Endothelial cell of umbilical vein (primary cell): ENCODE results near the gene SLC13A5. TPM values are rescaled to one million over a fixed set of nuclear protein-coding genes. Genes with fewer than 3 reads are reported as not detected.

Experiments
- BruUV-seq: library from RNA; stranded (reverse); fragments of 400-500 nt; replicated peaks from 2 replicates; lab custom pipeline; 2021; lab: Mats Ljungman, UMichigan
- CTCF ChIA-PET: fragments of 300-600, 350-600 bp; sonication (Branson Sonifier 250); formaldehyde crosslinking; loops from one replicate; lab custom pipeline; 2021; ENCODE audit warnings: antibody characterized with exemption, inconsistent platforms; lab: Charles Lee
- POLR2A ChIA-PET: fragments of 300-600, 350-600 bp; sonication (Branson Sonifier 250); formaldehyde crosslinking; loops from one replicate; lab custom pipeline; 2021; ENCODE audit warnings: antibody characterized with exemption, inconsistent platforms; lab: Charles Lee
- DNase-seq: peaks from one replicate; pipeline ENCODE4 v3.0.0-alpha.2; 2011; ENCODE audit warnings: low read depth, low spot score
- FAIRE-seq: peaks from 2 replicates; lab custom pipeline; 2011; peaks lifted over from hg19 to GRCh38; lab: Jason Lieb, UNC
- H2AFZ ChIP-seq: 2 replicates; pipeline ENCODE4 v1.6.0; 2012; ENCODE audit warnings: low read depth, low read length, control low read depth, inconsistent platforms
- H3K27ac ChIP-seq: 2 replicates; pipeline ENCODE4 v1.5.1; 2011; ENCODE audit warnings: low read depth, mild to moderate bottlenecking, control low read depth, low read length, moderate library complexity; ENCODE audit not compliant: insufficient read depth
- H3K27me3 ChIP-seq, 2 experiments: 2 replicates each; pipeline versions ENCODE4 v1.6.0 to v1.6.1; 2011; ENCODE audit warnings: low read length in 2 of 2, mixed read lengths in 1 of 2; ENCODE audit not compliant: control insufficient read depth in 2 of 2, insufficient read depth in 2 of 2
- H3K36me3 ChIP-seq, 2 experiments: 2 replicates in 1 of 2; 3 replicates in 1 of 2; pipeline ENCODE4 v1.5.1; 2011; ENCODE audit warnings: low read length in 2 of 2, mild to moderate bottlenecking in 1 of 2, moderate library complexity in 1 of 2; ENCODE audit not compliant: control insufficient read depth in 2 of 2, insufficient read depth in 2 of 2; ENCODE audit errors: extremely low read depth in 1 of 2
- H3K4me1 ChIP-seq: 3 replicates; pipeline ENCODE4 v1.5.1; 2011; ENCODE audit warnings: mild to moderate bottlenecking, low read length; ENCODE audit not compliant: control insufficient read depth, insufficient read depth; ENCODE audit errors: extremely low read depth
- H3K4me2 ChIP-seq: 2 replicates; pipeline ENCODE4 v1.6.1; 2011; ENCODE audit warnings: low read length, control low read depth, mixed read lengths; ENCODE audit not compliant: insufficient read depth
- H3K4me3 ChIP-seq, 3 experiments: fragments of 200-600 bp in 1 of 3; sonication (generic), shearing (Covaris generic) in 1 of 3; replicated peaks in 1 of 3; 2 replicates each; pipeline ENCODE4 v1.5.1; 2011 to 2016; ENCODE audit warnings: control low read depth in 3 of 3, low read length in 3 of 3, mild to moderate bottlenecking in 2 of 3, inconsistent platforms in 1 of 3, low read depth in 1 of 3, moderate library complexity in 1 of 3; ENCODE audit not compliant: insufficient read depth in 1 of 3
- H3K79me2 ChIP-seq: 2 replicates; pipeline ENCODE4 v1.6.0; 2012; ENCODE audit warnings: low read length, inconsistent platforms; ENCODE audit not compliant: control insufficient read depth, insufficient read depth
- H3K9ac ChIP-seq: replicated peaks from 2 replicates; pipeline ENCODE3; 2011; ENCODE audit warnings: low read length, control low read depth; ENCODE audit not compliant: insufficient read depth; ENCODE audit errors: extremely low read depth
- H3K9me1 ChIP-seq: replicated peaks from 3 replicates; pipeline ENCODE4 v1.6.0; 2011; ENCODE audit warnings: mild to moderate bottlenecking, low read length; ENCODE audit not compliant: control insufficient read depth, insufficient read depth; ENCODE audit errors: extremely low read depth
- H3K9me3 ChIP-seq: replicated peaks from 2 replicates; pipeline ENCODE4 v1.5.1; 2012; ENCODE audit warnings: low read length, inconsistent platforms; ENCODE audit not compliant: control insufficient read depth, insufficient read depth
- H4K20me1 ChIP-seq: replicated peaks from 2 replicates; pipeline ENCODE3; 2011; ENCODE audit warnings: mild to moderate bottlenecking, low read length; ENCODE audit not compliant: control insufficient read depth, insufficient read depth; ENCODE audit errors: extremely low read depth
- EZH2 ChIP-seq: IDR thresholded peaks from 2 replicates; pipeline ENCODE4 v1.6.1; 2012; ENCODE audit warnings: borderline replicate concordance, low read depth, mild to moderate bottlenecking, moderate library complexity, low read length, inconsistent platforms; ENCODE audit not compliant: severe bottlenecking
- GATA2 ChIP-seq: IDR thresholded peaks from 2 replicates; pipeline ENCODE4 v1.7.0; 2011; ENCODE audit warnings: low read depth, mild to moderate bottlenecking, moderate library complexity, mixed read lengths, low read length; ENCODE audit not compliant: insufficient read length, insufficient read depth
- POLR2A ChIP-seq: IDR thresholded peaks from 2 replicates; pipeline ENCODE4 v1.6.1; 2012; ENCODE audit warnings: low read depth, mild to moderate bottlenecking, control low read depth, low read length
- POLR2AphosphoS5 ChIP-seq: IDR thresholded peaks from 2 replicates; pipeline ENCODE4 v1.6.1; 2012; ENCODE audit warnings: low read depth, mild to moderate bottlenecking, control low read depth, low read length, moderate library complexity; ENCODE audit not compliant: insufficient read depth
- dilution Hi-C: fragments of 300-500 bp; cut with MboI; formaldehyde crosslinking; loops from one replicate; pipeline ENCODE4 v1.15.0; 2019; ENCODE audit warnings: low sequenced_read_pairs; ENCODE audit not compliant: extremely low pct_ligation_motif_present
- intact Hi-C: fragments of 100-400 bp; cut with micrococcal nuclease; formaldehyde crosslinking; loops from one replicate; pipeline ENCODE4 v1.10.0; 2022
- polyA plus RNA-seq, 4 experiments: library from polyadenylated mRNA; depleted of rRNA in 3 of 4; stranded (reverse) in 3 of 4; unstranded in 1 of 4; fragments of >200 nt; gene quantifications; 2 replicates each; pipeline versions ENCODE4 v1.2.1 to v1.2.3, GENCODE V29; 2011 to 2012; ENCODE audit warnings: missing spikeins in 1 of 4
- total RNA-seq: library from RNA; stranded (reverse); gene quantifications from 2 replicates; pipeline ENCODE4 v1.2.3, GENCODE V29; 2021
- TF ChIP-seq, protein P1 (sequence below): IDR thresholded peaks from 2 replicates; pipeline ENCODE4 v1.6.1; 2011; ENCODE audit not compliant: insufficient read depth, insufficient read length
- TF ChIP-seq, protein P2 (sequence below), 2 donors: IDR thresholded peaks; 1 replicate in 1 of 2; 2 replicates in 1 of 2; pipeline ENCODE4 v1.5.1; 2011; ENCODE audit warnings: low read length in 2 of 2, mild to moderate bottlenecking in 2 of 2, moderate library complexity in 2 of 2, control low read depth in 1 of 2, inconsistent platforms in 1 of 2, low read depth in 1 of 2; ENCODE audit not compliant: insufficient read depth in 1 of 2; ENCODE audit errors: extremely low read depth in 1 of 2

Gene SLC13A5
- total and polyA plus RNA-seq, 2 donors (not counting 3 experiments of a cell fraction or from before 2014, with no cell fraction given), result 0.03 TPM; not detected in 1

DNA sequence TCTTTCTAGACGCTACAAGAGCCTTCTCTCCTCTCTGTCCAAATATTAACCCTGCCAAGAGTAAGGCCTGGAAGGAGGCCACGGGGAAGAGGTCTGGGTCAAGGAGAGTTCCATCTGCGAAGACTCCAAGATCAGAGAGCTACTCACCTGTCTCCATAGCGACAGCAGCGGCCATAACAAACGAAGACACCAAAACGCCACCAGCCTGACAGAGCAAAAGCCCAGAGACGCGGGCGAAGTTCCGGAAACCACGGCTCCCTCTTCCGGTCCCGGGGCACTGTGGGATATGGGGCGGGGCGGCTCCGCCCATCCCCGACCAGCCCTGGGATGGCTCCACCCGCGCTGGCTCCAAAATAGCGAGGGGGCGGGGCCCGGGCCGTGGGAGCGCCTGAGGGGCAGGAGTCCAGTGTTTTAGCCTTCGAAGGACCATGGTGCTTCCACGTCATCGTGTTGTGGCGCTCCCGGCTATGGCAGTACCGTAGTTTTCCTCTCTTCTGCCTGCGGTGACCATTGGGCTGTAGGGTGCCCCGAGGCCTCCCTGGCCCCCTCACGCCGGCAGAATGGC lies 61.7 kb downstream of the SLC13A5 start, which contains the start of the genes C17orf100 and MED31:
Gene C17orf100 (plus strand): TSS at position 409 of the 565 bp plus-strand sequence. CDS start 152 bp downstream, at position 561.
Gene MED31 (minus strand): TSS at position 252 of the 565 bp plus-strand sequence. CDS start 77 bp downstream, at position 175.
- peak; percentile 89 for FAIRE-seq
- intact Hi-C loops (loop anchor here (1.0 to 5.0 kb wide), 3 partner anchors 11 to 361 kb away; partner anchors contain the start of genes KIAA0753 and RNASEK), dilution Hi-C loops (no loop called here)
- H3K9ac ChIP-seq, result peak within 1 kb of the TSS; percentile 100
- ChIA-PET CTCF (interaction anchor here (1.1 to 1.3 kb wide), 3 partner anchors 15 to 260 kb away, joined by 3 to 4 read pairs (median 4); no protein-coding TSS in a partner anchor), POLR2A (no interaction called here)
- peak within 1 kb of the TSS; percentile 79 for H2AFZ ChIP-seq
- H3K79me2 ChIP-seq, result peaks cover 37% of the 10 kb centered on the region
- no peaks in the 10 kb centered on the region for H4K20me1 ChIP-seq
- peaks cover 2 to 8% of the 10 kb centered on the region in 2 experiments for H3K36me3 ChIP-seq
- H3K4me1 ChIP-seq, result peaks cover 12% of the 10 kb centered on the region
- BruUV-seq, result no TSS peak
- peak within 1 kb of the TSS; percentile 98 for H3K27ac ChIP-seq
- no peaks in the 10 kb centered on the region for H3K9me3 ChIP-seq
- peak within 1 kb of the TSS; percentile 95 for H3K4me2 ChIP-seq
- H3K27me3 ChIP-seq, result peaks cover 31 to 38% of the 10 kb centered on the region in 2 experiments
- peak within 1 kb of the TSS; percentile 94 to 99 (median 96) for H3K4me3 ChIP-seq
- no peaks in the 10 kb centered on the region for H3K9me1 ChIP-seq
- TF ChIP-seq, protein P1, sequence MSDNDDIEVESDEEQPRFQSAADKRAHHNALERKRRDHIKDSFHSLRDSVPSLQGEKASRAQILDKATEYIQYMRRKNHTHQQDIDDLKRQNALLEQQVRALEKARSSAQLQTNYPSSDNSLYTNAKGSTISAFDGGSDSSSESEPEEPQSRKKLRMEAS, result no peak
- TF ChIP-seq POLR2AphosphoS5 (peak; percentile 81), POLR2A (peak; percentile 95), EZH2 (no peak), GATA2 (no peak)
- TF ChIP-seq, protein P2, sequence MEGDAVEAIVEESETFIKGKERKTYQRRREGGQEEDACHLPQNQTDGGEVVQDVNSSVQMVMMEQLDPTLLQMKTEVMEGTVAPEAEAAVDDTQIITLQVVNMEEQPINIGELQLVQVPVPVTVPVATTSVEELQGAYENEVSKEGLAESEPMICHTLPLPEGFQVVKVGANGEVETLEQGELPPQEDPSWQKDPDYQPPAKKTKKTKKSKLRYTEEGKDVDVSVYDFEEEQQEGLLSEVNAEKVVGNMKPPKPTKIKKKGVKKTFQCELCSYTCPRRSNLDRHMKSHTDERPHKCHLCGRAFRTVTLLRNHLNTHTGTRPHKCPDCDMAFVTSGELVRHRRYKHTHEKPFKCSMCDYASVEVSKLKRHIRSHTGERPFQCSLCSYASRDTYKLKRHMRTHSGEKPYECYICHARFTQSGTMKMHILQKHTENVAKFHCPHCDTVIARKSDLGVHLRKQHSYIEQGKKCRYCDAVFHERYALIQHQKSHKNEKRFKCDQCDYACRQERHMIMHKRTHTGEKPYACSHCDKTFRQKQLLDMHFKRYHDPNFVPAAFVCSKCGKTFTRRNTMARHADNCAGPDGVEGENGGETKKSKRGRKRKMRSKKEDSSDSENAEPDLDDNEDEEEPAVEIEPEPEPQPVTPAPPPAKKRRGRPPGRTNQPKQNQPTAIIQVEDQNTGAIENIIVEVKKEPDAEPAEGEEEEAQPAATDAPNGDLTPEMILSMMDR (IDR thresholded peaks at IDR 0.05; ENCODE audit: extremely low read depth in 1 of 2, insufficient read depth in 1 of 2, low read depth in 1 of 2, low read length in 2 of 2), result no peak
- peak; percentile 88 for DNase-seq
